GM19351 (cell line): Measurements from ENCODE around the gene CSF2RB.

Experiments
- ATAC-seq: cut with Tn5 transposase; IDR thresholded peaks from one replicate; pipeline ENCODE4 v1.9.1; 2021; ENCODE audit warnings: mild to moderate bottlenecking, moderate library complexity; ENCODE audit not compliant: unreplicated experiment

CSF2RB gene

DNA sequence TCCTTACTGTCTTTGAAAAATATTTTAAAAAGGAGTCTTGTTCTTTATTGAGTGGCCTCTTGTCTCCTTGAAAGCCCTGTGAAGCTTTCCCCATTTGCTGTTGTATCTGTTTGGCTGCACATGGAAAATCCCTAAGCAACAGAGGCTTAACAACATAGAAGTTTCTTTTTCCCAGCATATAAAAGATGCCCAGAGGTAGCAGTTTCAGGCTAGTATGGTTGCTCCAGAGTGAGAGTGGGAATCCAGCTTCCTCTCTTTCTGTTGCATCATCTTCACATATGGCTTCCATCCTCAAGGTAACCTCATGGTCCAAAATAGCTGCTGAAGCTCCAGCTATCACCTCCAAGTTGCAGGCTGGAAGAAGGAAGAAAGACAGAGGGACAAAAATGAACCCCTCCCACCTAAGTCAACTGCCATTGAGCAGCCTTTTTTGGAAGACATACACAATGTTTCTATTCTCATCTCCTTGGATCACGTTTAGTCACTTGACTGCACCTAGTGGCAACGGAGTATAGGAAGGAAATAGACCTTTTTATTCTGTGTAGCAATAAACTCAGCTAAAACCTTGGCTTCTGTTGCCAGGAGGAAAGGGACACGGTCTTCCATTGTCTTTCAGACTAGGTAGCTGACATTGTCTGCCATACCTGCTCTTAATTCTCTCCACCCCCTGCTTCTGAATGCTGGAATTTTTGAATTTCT is 5.3 kb downstream of the CSF2RB start:
- no peak for ATAC-seq

DNA sequence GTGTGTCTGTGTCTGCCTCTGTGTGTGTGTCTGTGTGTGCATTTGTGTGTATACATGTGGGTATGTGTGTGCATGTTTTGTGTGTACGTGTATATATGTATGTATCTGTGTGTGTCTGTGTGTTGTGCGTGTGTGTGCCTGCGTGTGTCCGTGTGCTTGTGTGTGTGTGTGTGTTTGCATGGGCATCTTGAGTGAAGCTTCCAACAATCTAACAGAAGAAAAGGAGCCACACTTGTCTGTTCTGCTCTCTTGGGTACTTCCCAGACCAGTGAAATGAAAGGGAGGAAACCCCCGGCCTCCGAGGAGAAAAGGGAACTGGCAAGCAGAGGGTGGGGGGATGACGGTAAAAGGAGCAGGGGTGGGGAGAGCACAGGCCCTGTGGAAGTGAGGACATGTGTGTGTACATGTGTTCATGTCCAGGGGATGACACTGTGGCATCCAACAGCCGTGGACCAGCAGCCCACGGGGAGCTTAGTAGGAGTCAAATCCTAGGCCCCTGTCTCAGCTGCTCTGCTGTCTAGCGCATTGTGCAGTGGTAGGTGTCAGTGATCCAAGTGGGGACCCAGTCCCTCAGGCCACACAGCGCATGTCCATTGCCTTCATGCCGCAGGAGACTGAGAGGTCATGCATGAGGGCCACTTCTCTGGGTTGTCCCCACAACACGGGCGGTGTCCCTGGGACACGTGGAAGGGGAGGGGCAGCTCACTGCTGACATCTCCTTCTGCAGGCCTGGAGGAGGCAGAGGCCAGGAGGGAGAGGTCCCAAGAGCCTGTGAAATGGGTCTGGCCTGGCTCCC is 8.1 kb downstream of the CSF2RB start:
- ATAC-seq, result no peak

DNA sequence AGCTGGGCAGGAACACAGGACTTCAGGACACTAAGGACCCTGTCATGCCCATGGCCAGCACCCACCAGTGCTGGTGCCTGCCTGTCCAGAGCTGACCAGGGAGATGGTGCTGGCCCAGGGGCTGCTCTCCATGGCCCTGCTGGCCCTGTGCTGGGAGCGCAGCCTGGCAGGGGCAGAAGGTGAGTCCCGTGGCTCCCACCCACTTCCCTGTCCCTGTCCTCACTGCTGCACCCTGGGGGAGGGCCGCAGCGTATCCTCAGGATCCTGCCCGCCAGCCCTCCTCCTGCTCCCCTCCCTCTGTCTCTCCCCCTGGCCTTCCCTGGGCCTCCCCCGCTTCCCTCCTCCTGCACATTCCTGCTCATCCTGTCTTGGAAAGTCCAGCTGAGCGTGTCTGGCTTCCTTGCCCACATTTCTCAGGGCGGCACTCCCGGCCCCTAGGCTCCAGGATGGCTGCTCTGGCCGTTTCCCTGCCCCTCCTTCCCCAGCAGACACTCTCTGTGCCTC is 8.7 kb downstream of the CSF2RB start:
- ATAC-seq, result no peak

GRCh38 chr22:36922711-36923110 is 9.3 kb downstream of the CSF2RB start:
- no peak for ATAC-seq

DNA sequence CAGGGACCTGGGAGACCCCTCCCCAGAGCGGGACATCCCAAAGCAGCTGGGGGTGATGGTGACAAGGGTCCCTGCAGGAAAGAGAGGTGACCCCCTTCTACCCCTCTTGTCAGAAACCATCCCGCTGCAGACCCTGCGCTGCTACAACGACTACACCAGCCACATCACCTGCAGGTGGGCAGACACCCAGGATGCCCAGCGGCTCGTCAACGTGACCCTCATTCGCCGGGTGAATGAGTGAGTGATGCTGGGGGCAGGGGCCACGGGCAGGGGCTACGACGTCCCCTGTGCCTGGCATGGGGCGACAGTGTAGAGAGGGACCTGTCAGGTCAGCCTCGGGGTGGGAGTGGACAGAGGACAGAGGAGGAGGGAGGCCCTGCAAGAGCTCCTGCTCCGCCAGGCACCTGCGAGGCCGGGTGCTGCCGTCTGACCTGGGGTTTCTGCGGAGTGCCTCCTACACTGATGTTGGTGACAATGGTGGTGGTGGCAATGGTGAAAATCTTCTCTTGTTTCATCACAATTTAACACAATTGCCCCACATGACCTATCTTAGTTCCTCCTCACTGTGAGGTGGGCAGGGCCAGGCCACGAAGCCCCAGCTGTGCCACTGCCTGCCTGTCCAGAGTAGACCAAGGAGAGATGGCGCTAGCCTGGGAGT is 9.8 kb downstream of the CSF2RB start:
- no peak for ATAC-seq

DNA sequence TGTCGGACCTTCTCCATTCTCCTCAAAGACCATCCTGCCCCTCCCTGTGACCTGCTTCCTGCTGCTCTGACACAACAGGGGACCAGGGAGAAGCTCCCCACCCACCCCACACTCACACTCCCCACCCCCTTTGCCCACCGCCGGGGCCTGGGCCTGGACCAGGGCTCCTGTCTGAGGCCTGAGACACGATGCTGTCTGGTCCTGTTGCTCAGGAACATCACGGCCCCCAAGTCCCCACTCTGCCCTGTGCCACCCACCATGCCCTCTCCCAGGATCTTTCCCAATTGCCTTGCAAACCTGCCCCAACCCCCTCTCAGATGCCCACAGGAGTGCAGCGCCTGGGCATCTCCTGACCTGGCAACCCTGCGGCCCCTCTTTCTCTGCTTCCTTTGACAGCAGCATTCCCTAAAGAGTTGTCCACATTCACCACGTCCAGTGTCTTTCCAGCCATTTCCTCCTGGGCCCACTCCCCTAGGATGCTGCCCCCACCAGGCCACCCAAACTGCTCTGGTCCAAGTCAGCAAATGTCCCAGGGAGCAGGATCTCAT is 10.8 kb downstream of the CSF2RB start:
- no peak for ATAC-seq

- ATAC-seq, result no peak
Measured at GRCh38 chr22:36925388-36926290, 12.2 kb downstream of the CSF2RB start.

DNA sequence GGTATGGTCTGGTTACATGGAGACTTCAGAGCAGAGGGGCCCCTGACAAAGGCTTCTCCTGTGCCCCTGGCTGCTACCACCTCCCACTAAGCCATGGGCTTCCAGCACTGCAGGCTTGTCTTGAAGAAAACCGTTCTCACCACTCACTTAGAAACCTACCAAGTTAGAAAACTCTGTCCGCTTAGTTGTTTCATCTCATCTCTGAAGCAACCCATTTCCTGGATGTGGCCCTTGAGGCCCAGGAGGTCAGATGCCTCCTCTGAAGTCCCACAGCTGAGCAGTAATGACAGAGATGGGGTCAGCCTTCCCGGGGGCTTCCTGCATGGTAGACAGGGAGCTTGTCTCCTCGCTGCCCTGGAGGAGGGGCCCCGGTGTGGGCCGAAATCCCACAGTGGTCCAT is 12.9 kb downstream of the CSF2RB start:
- no peak for ATAC-seq

DNA sequence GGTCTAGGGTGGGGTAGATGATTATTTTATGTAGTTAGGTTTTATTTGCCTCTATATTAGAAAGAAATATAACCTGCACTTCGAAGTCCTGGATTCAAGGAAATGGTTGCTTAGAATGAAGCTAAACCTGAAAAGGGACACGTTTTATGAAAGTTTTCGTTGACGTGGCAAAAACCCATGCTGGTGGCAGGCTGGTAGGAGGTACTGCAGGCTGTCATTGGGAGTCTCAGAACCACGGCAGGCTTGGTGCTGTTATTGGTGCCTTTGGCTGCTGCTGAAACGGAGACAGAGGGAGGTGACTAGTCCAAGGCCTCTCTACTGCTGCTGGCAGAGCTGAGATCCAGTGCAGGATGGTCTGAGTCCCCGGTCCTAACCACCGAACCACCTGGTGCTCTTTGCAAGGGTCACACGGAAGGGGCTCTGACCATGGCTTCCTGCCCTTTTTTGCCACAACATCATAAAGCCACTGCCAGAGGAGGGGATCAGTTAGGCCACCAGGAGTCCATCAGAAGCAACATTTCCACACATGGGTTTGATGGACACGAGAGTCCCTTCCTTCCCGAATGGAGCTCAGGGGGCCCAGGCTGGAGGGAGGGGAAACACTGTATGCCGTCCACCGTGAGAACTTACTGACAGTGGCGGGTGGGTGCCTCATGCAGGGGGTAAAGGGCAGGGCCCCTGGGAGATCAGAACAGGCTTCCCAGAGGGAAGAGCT is 13.4 kb downstream of the CSF2RB start:
- no peak for ATAC-seq

DNA sequence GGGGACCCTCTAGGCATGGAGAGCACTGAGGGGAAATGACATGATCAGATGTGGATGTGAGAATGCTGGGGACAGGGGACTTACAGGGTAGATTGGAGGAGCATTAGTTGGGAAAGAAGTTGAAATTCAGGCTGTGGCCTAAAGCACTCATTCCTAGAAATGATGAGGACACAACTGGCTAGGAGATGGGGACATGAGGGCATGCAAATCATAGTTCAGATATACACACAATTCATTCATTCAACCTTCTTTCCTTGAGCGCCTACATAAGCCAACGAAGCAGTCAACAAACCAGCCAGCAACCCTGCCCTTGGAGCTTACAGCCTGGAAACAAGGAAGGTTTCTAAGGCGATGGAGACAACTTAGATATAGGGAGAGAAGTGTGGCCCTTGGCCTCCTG is 14.2 kb downstream of the CSF2RB start:
- no peak for ATAC-seq

- ATAC-seq, result no peak
Measured at GRCh38 chr22:36928196-36928595, 14.8 kb downstream of the CSF2RB start.

- no peak for ATAC-seq
Measured at GRCh38 chr22:36928786-36929535, 15.5 kb downstream of the CSF2RB start.

GRCh38 chr22:36929621-36930020 is 16.2 kb downstream of the CSF2RB start:
- ATAC-seq, result no peak

DNA sequence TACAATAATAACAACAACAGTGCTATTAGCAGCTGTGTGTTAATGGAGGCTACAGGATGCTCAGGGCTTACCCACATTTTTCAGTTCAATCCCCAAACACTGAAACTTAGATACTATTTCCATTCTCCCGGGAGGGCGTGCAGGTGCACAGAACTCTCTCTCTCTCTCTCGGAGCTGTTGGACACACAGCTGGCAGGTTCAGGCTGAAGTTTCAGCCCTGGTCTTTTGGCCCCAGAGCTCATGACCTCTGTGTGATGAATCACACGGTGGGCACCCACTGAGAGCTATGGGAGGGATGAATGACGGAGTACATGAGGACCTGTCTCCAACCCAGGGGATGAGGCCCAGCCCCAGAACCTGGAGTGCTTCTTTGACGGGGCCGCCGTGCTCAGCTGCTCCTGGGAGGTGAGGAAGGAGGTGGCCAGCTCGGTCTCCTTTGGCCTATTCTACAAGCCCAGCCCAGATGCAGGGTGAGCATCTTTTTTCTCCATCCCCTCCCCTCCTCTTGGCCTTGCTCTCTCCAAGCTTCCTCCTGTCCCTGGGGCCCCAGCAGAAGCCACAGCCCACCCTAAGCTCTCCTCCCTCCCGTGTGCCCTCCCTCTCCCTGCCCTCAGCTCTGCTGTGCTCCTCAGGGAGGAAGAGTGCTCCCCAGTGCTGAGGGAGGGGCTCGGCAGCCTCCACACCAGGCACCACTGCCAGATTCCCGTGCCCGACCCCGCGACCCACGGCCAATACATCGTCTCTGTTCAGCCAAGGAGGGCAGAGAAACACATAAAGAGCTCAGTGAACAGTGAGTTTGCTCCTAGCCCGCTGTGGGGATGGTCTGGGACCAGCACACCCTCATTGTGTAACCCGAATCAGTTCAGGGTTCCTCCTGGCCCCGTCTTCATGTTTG is 16.9 kb downstream of the CSF2RB start:
- no peak for ATAC-seq

- no peak for ATAC-seq
Measured at GRCh38 chr22:36931446-36931845, 18.0 kb downstream of the CSF2RB start.

- ATAC-seq, result no peak
Measured at GRCh38 chr22:36933629-36934417, 20.4 kb downstream of the CSF2RB start.
